ENCODE results near the gene PCBP3. TPM values are rescaled to one million over a fixed set of nuclear protein-coding genes. Genes with fewer than 3 reads are reported as not detected.
A peak's percentile ranks its signal among the peaks of the same experiment; 100 is the strongest.

PCBP3 gene
- total and polyA plus RNA-seq, 2 of the 8 experiments (the other 6 are each of a cell fraction or from before 2014, with no cell fraction given), result 3.5 to 6.3 TPM

DNA sequence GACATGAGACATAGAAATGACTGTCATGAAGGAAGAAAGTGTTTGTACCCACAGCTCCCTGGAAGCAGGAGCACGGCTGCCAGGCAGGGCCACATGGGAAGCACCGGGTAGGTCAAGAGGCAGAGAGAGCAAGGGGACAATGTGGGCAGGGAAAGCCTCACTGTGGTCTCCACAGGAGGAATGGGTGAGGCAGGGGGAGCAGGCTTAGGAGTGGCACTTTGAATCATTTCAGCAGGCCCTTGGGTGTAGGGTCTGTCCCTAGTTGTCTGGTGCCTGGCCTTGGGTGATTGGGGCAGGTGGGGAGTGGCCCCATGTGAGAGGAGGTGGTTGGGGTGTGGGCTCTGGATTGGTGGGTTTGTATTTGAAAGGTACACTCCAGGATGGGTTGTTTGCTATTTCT is 83.9 kb downstream of the PCBP3 start:
- Histone ChIP-seq H3K4me1 (replicated peaks in 1 of 4; ENCODE audit: control insufficient read depth in 3 of 4, insufficient read depth in 4 of 4, low read length in 3 of 4) (0 out of 7 replicates have a peak, but pooled peaks cover 0 to 2% (median 0%) of the 10 kb centered on the region in 4 experiments), H4K8ac (ENCODE audit: extremely low read depth, insufficient read depth, low read length) (peak overlapping the region; percentile 14; the same call in 1 of the 2 replicates), H2AFZ (ENCODE audit: low read length) (no peak overlapping the region), H2BK20ac (ENCODE audit: low read length) (no peak overlapping the region), H3K79me2 (ENCODE audit: control insufficient read depth in 1 of 2, insufficient read depth in 2 of 2, low read length in 2 of 2) (no peaks in the 10 kb centered on the region), H2BK12ac (ENCODE audit: low read depth, low read length) (no peak overlapping the region), H3K27me3 (replicated peaks in 1 of 4; ENCODE audit: control insufficient read depth in 3 of 4, extremely low read depth in 1 of 4, insufficient read depth in 3 of 4, low read length in 3 of 4) (no peaks in the 10 kb centered on the region; a peak in 1 of 7 replicates), H4K5ac (ENCODE audit: insufficient read length, low read depth, low read length) (no peak overlapping the region), H3K23ac (ENCODE audit: insufficient read length) (no peak overlapping the region), H3K14ac (ENCODE audit: insufficient read length) (no peak overlapping the region), H3K27ac (ENCODE audit: low read depth, low read length) (no peak overlapping the region), H3K56ac (replicated peaks; ENCODE audit: insufficient read length, low read depth, low read length) (no peak overlapping the region), H2AK5ac (ENCODE audit: low read depth, low read length) (no peak overlapping the region), H3K4ac (replicated peaks; ENCODE audit: insufficient read length, low read depth, low read length) (no peak overlapping the region), H4K20me1 (replicated peaks in 1 of 2; ENCODE audit: control insufficient read depth in 1 of 2, insufficient read depth in 2 of 2, low read length in 2 of 2) (peaks cover 0 to 2% of the 10 kb centered on the region in 2 experiments), H4K91ac (replicated peaks; ENCODE audit: insufficient read length, low read length) (no peak overlapping the region), H2BK5ac (ENCODE audit: low read depth, low read length) (no peak overlapping the region), H3K36me3 (ENCODE audit: control insufficient read depth in 2 of 4, insufficient read depth in 4 of 4, low read length in 3 of 4) (no peaks in the 10 kb centered on the region), H3K9me3 (ENCODE audit: insufficient read depth in 2 of 2, low read depth in 1 of 2, low read length in 1 of 2) (no peaks in the 10 kb centered on the region), H2BK120ac (replicated peaks; ENCODE audit: low read depth, low read length) (no peak overlapping the region), H3K18ac (ENCODE audit: extremely low read depth, low read length) (no peak overlapping the region), H3K4me2 (ENCODE audit: insufficient read depth in 1 of 2, low read depth in 2 of 2, low read length in 2 of 2) (no peak overlapping the region), H3K9ac (replicated peaks in 1 of 4; ENCODE audit: extremely low read depth in 1 of 4, low read depth in 3 of 4, low read length in 3 of 4) (no peak overlapping the region), H3K4me3 (ENCODE audit: extremely low read depth in 1 of 4, insufficient read depth in 2 of 4, low read depth in 3 of 4, low read length in 4 of 4) (no peak overlapping the region), H2BK15ac (ENCODE audit: low read length) (no peak overlapping the region), H3K23me2 (ENCODE audit: low read depth, low read length) (no peaks in the 10 kb centered on the region), H3K79me1 (ENCODE audit: low read depth, low read length) (no peaks in the 10 kb centered on the region; the same call in 1 of the 2 replicates)
- DNase-seq (ENCODE audit: low read depth in 1 of 2, low spot score in 2 of 2), result no peak
- 82% methylated on average over 2 of the region's 2 CpGs; no CpG with 5 or more reads in 1 of the 2 experiments for WGBS, 2 experiments (ENCODE audit: extremely low coverage in 1 of 2, insufficient coverage in 1 of 2, insufficient read length in 1 of 2, insufficient replicate concordance in 2 of 2, low coverage in 1 of 2, low lambda C conversion rate in 2 of 2, missing lambda C conversion rate in 1 of 2)
- FAIRE-seq, result no peak
- CTCF ChIA-PET (ENCODE audit: partially characterized antibody), result interaction anchor here (0.9 kb wide), 1 partner anchor 21 kb away, joined by 4 read pairs; no protein-coding TSS in a partner anchor
- POLR2A ChIA-PET (ENCODE audit: partially characterized antibody), result no interaction called here
- TF ChIP-seq, protein P1, sequence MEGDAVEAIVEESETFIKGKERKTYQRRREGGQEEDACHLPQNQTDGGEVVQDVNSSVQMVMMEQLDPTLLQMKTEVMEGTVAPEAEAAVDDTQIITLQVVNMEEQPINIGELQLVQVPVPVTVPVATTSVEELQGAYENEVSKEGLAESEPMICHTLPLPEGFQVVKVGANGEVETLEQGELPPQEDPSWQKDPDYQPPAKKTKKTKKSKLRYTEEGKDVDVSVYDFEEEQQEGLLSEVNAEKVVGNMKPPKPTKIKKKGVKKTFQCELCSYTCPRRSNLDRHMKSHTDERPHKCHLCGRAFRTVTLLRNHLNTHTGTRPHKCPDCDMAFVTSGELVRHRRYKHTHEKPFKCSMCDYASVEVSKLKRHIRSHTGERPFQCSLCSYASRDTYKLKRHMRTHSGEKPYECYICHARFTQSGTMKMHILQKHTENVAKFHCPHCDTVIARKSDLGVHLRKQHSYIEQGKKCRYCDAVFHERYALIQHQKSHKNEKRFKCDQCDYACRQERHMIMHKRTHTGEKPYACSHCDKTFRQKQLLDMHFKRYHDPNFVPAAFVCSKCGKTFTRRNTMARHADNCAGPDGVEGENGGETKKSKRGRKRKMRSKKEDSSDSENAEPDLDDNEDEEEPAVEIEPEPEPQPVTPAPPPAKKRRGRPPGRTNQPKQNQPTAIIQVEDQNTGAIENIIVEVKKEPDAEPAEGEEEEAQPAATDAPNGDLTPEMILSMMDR (IDR thresholded peaks at IDR 0.05; ENCODE audit: control extremely low read depth in 1 of 3, insufficient read depth in 1 of 3, low read depth in 1 of 3, low read length in 3 of 3), result no peak
- TF ChIP-seq POLR2A (IDR thresholded peaks at IDR 0.05; ENCODE audit: control extremely low read depth in 1 of 2, low read depth in 2 of 2, low read length in 2 of 2) (no peak), JUND (IDR thresholded peaks at IDR 0.05; ENCODE audit: low read length) (no peak), EGR1 (IDR thresholded peaks at IDR 0.05; ENCODE audit: borderline replicate concordance, low read depth, low read length) (no peak), EZH2 (IDR thresholded peaks at IDR 0.05; ENCODE audit: low read depth, low read length, severe bottlenecking) (no peak), SIX5 (IDR thresholded peaks at IDR 0.05; ENCODE audit: low read depth, low read length) (no peak), RAD21 (IDR thresholded peaks at IDR 0.05 in 1 of 2, conservative IDR thresholded peaks at IDR 0.05 in 1 of 2; ENCODE audit: low read depth in 2 of 2, low read length in 2 of 2) (no peak), CBX8 (IDR thresholded peaks at IDR 0.05; ENCODE audit: borderline replicate concordance, low read depth, low read length) (no peak), TAF7 (optimal IDR thresholded peaks at IDR 0.05; ENCODE audit: borderline replicate concordance, low read depth, low read length) (no peak), CHD2 (IDR thresholded peaks at IDR 0.05; ENCODE audit: low read length) (no peak), PHF8 (conservative IDR thresholded peaks at IDR 0.05; ENCODE audit: low read depth, low read length) (no peak)
